Measurements from ENCODE around the gene MARCHF5. TPM values are rescaled to one million over a fixed set of nuclear protein-coding genes. Genes with fewer than 3 reads are reported as not detected.

Gene MARCHF5
- polyA plus RNA-seq, 1 experiment: 34.9 TPM

DNA sequence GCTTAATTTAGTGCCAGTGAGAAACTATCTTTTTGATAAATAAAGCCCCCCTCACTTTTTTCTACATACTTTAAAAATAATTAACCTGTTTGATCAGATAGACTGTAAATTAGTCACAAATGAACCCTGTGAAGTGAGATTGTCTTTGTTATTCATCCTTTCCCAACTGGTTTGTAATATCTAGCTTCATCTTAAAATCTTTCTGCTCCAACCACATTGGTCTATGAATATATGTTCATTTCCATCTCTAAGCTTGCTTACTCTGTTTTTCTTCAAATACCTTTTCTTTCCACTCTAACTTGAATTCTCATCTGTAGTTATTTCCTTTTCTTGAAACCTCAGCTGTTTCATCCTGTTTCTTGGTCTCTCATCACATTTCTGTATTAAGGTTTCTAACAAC, 12.1 kb downstream of the MARCHF5 start:
- H3K4me3 ChIP-seq (ENCODE audit: low read depth, low read length): no peak overlapping the region
- H3K9me3 ChIP-seq (ENCODE audit: control insufficient read depth, insufficient read depth, low read length): no peaks in the 10 kb centered on the region
- no peak for DNase-seq (ENCODE audit: low read depth, low spot score)
- no peak overlapping the region for H3K27ac ChIP-seq (ENCODE audit: low read depth, low read length)
- ChIA-PET CTCF (no interaction called here), POLR2A (no interaction called here)
- TF ChIP-seq, protein P1, sequence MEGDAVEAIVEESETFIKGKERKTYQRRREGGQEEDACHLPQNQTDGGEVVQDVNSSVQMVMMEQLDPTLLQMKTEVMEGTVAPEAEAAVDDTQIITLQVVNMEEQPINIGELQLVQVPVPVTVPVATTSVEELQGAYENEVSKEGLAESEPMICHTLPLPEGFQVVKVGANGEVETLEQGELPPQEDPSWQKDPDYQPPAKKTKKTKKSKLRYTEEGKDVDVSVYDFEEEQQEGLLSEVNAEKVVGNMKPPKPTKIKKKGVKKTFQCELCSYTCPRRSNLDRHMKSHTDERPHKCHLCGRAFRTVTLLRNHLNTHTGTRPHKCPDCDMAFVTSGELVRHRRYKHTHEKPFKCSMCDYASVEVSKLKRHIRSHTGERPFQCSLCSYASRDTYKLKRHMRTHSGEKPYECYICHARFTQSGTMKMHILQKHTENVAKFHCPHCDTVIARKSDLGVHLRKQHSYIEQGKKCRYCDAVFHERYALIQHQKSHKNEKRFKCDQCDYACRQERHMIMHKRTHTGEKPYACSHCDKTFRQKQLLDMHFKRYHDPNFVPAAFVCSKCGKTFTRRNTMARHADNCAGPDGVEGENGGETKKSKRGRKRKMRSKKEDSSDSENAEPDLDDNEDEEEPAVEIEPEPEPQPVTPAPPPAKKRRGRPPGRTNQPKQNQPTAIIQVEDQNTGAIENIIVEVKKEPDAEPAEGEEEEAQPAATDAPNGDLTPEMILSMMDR (IDR thresholded peaks at IDR 0.05; ENCODE audit: low read depth, low read length): no peak
- no peaks in the 10 kb centered on the region for H3K27me3 ChIP-seq (ENCODE audit: control insufficient read depth, insufficient read depth, low read length)

DNA sequence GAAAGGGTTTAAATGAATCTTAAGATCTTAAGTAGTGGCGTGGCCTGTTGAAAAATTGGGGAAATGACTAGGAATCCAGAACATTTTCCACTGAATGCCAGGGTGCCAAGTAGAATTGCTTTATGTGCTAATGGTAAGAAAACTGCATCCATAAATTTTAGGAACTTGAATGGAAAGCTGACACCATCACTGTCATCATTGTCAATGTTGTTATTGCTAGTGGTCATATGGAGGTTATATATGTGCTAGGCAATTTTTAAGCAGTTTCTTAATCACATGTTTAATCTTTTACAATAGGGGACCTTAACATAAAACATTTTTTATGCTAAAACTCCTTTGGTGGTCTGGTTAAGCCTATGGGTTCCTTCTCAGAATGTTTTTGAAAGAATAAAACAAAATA, 13.1 kb downstream of the MARCHF5 start:
- TF ChIP-seq, protein P1 (IDR thresholded peaks at IDR 0.05; ENCODE audit: low read depth, low read length): no peak
- DNase-seq (ENCODE audit: low read depth, low spot score): no peak
- Histone ChIP-seq H3K9me3 (ENCODE audit: control insufficient read depth, insufficient read depth, low read length) (no peaks in the 10 kb centered on the region), H3K4me3 (ENCODE audit: low read depth, low read length) (no peak overlapping the region), H3K27me3 (ENCODE audit: control insufficient read depth, insufficient read depth, low read length) (no peaks in the 10 kb centered on the region), H3K27ac (ENCODE audit: low read depth, low read length) (no peak overlapping the region)
- ChIA-PET POLR2A (no interaction called here), CTCF (interaction anchor here (0.9 to 1.7 kb wide), 4 partner anchors 9 to 216 kb away, joined by 3 to 8 read pairs (median 4); no protein-coding TSS in a partner anchor)

DNA sequence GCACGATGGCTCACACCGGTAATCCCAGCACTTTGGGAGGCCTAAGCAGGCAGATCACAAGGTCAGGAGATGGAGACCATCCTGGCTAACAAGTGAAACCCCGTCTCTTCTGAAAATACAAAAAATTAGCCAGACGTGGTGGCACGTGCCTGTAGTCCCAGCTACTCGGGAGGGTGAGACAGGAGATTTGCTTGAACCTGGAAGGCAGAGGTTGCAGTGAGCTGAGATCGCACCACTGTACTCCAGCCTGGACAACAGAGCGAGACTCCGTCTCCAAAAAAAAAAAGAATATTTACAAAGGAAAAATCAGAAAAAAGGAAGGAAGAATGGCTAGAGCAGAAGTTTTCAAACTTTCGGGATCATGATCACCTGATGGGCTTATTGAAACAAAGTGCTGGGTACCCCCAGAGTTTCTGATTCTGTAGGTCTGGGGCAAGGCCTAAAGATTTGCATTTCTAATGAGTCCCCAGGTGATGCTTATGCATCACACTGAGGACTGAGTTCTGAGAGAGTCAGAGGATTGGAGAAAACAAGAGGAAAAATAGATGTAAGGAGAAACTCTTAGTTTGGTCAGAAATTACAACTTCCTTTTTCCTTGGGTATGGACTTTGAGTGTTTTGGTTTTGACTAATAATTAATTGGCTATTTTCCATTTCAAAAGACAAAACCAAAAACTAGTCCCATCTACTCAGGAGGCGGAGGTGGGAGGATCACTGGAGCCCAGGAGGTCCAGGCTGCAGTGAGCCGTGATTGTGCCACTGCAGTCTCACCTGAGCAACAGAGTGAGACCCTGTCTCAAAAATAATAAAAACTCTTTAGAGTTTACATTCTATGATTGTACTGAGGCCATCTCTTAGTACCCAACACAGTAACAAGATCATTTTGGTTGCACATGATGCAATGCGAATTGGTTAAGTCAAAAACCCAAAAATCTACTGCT, 14.4 kb downstream of the MARCHF5 start:
- CTCF ChIA-PET: interaction anchor here (0.9 to 1.7 kb wide), 4 partner anchors 10 to 218 kb away, joined by 3 to 8 read pairs (median 4); partner anchors contain the start of genes CPEB3 and MARCHF5
- no peak for DNase-seq (ENCODE audit: low read depth, low spot score)
- H3K4me3 ChIP-seq (ENCODE audit: low read depth, low read length): no peak overlapping the region
- POLR2A ChIA-PET: no interaction called here
- H3K27me3 ChIP-seq (ENCODE audit: control insufficient read depth, insufficient read depth, low read length): no peaks in the 10 kb centered on the region
- H3K9me3 ChIP-seq (ENCODE audit: control insufficient read depth, insufficient read depth, low read length): no peaks in the 10 kb centered on the region
- TF ChIP-seq, protein P1 (IDR thresholded peaks at IDR 0.05; ENCODE audit: low read depth, low read length): no peak
- H3K27ac ChIP-seq (ENCODE audit: low read depth, low read length): no peak overlapping the region

DNA sequence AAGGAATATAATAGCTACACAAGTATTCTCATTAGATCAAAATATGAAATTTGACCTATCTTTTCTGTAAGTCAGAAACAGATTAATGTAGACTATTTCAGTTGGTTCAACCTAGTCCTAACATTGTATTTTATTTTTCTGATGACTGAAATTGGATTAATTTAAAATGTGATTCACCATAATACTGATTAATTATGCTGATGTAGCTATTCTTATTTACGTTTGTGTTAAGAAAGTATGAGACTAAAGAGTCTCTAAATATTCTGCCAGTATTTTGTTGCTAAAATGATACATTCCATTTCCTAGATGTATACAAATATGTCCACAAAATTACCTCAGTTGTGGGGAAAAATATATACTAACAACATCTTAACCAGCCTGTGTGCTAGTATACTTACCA, 18.3 kb downstream of the MARCHF5 start:
- ChIA-PET POLR2A (interaction anchor here (0.6 kb wide), 1 partner anchor 179 kb away, joined by 4 read pairs; no protein-coding TSS in a partner anchor), CTCF (interaction anchor here (1.5 kb wide), 1 partner anchor 221 kb away, joined by 6 read pairs; no protein-coding TSS in a partner anchor)
- no peaks in the 10 kb centered on the region for H3K27me3 ChIP-seq (ENCODE audit: control insufficient read depth, insufficient read depth, low read length)
- H3K4me3 ChIP-seq (ENCODE audit: low read depth, low read length): no peak overlapping the region
- TF ChIP-seq, protein P1 (IDR thresholded peaks at IDR 0.05; ENCODE audit: low read depth, low read length): no peak
- no peak for DNase-seq (ENCODE audit: low read depth, low spot score)
- no peak overlapping the region for H3K27ac ChIP-seq (ENCODE audit: low read depth, low read length)
- H3K9me3 ChIP-seq (ENCODE audit: control insufficient read depth, insufficient read depth, low read length): no peaks in the 10 kb centered on the region

DNA sequence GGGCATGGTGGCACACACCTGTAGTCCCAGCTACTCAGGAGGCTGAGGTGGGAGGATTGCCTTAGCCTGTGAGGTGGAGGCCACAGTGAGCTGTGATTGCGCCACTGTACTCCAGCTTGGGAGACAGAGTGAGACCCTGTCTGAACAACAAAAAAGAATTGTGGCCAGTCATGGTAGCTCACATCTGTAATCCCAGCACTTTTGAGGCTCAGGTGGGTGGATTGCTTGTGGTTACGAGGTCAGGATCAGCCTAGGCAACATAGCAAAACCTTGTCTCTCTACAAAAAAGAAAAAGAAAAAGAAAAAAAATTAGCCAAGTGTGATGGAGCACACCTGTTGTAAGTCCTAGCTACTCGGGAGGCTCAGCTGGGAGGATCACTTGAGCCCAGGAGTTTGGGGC, 22.8 kb downstream of the MARCHF5 start:
- CTCF ChIA-PET: interaction anchor here (0.8 kb wide), 1 partner anchor 23 kb away, joined by 4 read pairs; the partner anchor contains the start of genes CPEB3 and MARCHF5
- DNase-seq (ENCODE audit: low read depth, low spot score): no peak
- TF ChIP-seq, protein P1 (IDR thresholded peaks at IDR 0.05; ENCODE audit: low read depth, low read length): no peak
- H3K27ac ChIP-seq (ENCODE audit: low read depth, low read length): no peak overlapping the region
- H3K4me3 ChIP-seq (ENCODE audit: low read depth, low read length): no peak overlapping the region
- POLR2A ChIA-PET: no interaction called here
- H3K27me3 ChIP-seq (ENCODE audit: control insufficient read depth, insufficient read depth, low read length): no peaks in the 10 kb centered on the region
- H3K9me3 ChIP-seq (ENCODE audit: control insufficient read depth, insufficient read depth, low read length): no peaks in the 10 kb centered on the region
